Esophagus squamous epithelium (tissue), 4 donors: ENCODE results near the gene SLC34A1.

ENCODE experiments used
- POLR2A ChIP-seq, 4 donors: fragments of 450-650 bp; IDR thresholded peaks; one replicate each; pipeline ENCODE4 v1.6.1; 2017; ENCODE audit warnings: antibody characterized with exemption in 4 of 4, mild to moderate bottlenecking in 4 of 4, moderate library complexity in 3 of 4
- TF ChIP-seq, protein P1 (sequence below), 6 experiments: fragments of 450-650 bp in 4 of 6; fragments of 200-600 bp in 2 of 6; sonication (generic) in 2 of 6; IDR thresholded peaks; one replicate each; pipeline ENCODE4 v1.5.1; 2016 to 2019; ENCODE audit warnings: antibody characterized with exemption in 6 of 6, mild to moderate bottlenecking in 4 of 6, moderate library complexity in 4 of 6

DNA sequence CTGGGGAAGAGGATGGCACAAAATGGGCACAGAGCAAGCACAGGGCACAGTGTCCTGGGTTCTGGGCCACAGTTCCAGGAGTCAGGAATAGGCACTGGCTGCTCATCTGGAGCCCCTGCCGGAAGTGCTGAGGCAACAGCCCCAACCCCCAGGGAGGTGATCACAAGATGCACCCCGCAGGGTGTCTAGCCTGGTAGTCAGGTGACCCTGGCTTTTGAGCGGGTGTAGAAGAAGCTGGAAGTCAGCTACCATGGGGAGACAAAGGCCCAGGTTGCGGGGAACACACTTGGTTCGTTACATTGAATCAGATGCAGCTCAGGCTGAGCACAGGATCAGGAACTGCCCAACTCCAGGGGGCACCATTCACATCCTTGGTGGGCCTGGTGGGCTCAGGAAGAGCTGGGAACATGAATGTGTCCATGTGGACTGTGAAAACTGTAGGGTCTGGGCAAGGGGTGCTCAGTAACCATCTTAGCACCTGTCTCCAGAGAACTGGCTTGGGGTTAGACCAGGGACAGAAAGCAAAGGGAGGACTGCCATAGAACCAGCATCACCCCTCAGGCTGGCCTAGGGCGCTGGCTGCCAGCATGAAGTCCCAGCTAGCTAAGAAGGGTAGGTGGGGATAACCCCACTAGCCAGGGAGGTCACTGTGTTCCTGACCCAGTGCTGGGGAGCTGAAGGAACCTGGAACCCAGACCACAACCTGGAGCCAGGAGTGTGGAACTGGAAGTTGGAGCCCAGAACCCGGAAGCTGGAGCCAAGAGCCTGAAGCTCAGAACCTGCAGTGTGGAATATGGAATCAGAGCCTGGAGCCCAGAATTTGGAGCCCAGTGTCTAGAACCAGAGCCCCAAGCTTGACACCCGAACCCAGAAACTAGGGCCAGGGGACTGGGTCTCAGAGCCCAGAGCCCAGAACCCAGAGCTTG, 6.1 kb upstream of the SLC34A1 start:
- TF ChIP-seq, protein P1, sequence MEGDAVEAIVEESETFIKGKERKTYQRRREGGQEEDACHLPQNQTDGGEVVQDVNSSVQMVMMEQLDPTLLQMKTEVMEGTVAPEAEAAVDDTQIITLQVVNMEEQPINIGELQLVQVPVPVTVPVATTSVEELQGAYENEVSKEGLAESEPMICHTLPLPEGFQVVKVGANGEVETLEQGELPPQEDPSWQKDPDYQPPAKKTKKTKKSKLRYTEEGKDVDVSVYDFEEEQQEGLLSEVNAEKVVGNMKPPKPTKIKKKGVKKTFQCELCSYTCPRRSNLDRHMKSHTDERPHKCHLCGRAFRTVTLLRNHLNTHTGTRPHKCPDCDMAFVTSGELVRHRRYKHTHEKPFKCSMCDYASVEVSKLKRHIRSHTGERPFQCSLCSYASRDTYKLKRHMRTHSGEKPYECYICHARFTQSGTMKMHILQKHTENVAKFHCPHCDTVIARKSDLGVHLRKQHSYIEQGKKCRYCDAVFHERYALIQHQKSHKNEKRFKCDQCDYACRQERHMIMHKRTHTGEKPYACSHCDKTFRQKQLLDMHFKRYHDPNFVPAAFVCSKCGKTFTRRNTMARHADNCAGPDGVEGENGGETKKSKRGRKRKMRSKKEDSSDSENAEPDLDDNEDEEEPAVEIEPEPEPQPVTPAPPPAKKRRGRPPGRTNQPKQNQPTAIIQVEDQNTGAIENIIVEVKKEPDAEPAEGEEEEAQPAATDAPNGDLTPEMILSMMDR (IDR thresholded peaks at IDR 0.05), result no peak
- TF ChIP-seq POLR2A (IDR thresholded peaks at IDR 0.05), result no peak
